SH-SY5Y (cell line): ENCODE measurements around the gene COL8A1.

Experiments
- GATA2 ChIP-seq: IDR thresholded peaks from 2 replicates; pipeline ENCODE4 v1.6.1; 2011; ENCODE audit warnings: mild to moderate bottlenecking, low read depth, low read length
- GATA3 ChIP-seq: IDR thresholded peaks from 2 replicates; pipeline ENCODE4 v1.6.1; 2011; ENCODE audit warnings: low read depth, mild to moderate bottlenecking, low read length, moderate library complexity

DNA sequence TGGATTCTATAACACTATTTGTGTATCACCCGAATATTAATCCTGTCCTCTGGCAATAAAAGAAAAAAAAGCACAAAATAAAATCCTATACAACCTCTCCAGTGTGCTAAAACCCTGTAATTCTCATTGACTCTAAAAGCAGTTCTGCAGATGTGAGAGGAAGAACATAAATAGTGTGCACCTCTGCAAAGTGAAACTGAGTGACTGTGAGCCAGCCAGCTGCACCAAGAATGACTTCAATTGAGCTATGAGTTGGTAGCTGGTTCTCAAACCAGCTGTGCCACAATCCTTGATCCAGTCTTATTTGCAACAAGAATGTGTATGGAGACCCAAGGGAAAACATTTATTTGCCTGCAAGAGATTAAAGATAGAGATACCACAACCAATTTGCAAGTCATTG, 31.2 kb upstream of the COL8A1 start:
- TF ChIP-seq GATA2 (no peak), GATA3 (no peak)
